Urinary bladder (tissue), 4 donors: ENCODE results near the gene CDKN2AIP. TPM values are rescaled to one million over a fixed set of nuclear protein-coding genes. Genes with fewer than 3 reads are reported as not detected.
"Not testable (repeated sequence)": the region's sequence is repeated elsewhere in the genome, so short reads cannot be mapped to it uniquely, and the experiment has no call there.

Source experiments
- DNase-seq: peaks from one replicate; pipeline ENCODE4 v3.0.0-alpha.2; 2015; ENCODE audit errors: extremely low spot score
- H3K27ac ChIP-seq: one replicate; pipeline ENCODE4 v1.5.1; 2013; ENCODE audit warnings: low read depth, mild to moderate bottlenecking, moderate library complexity
- H3K36me3 ChIP-seq: one replicate; pipeline ENCODE4 v1.6.1; 2013; ENCODE audit warnings: mild to moderate bottlenecking, moderate library complexity; ENCODE audit not compliant: insufficient read depth
- H3K4me1 ChIP-seq: one replicate; pipeline ENCODE4 v1.6.1; 2013; ENCODE audit warnings: mild to moderate bottlenecking, moderate library complexity; ENCODE audit not compliant: insufficient read depth
- H3K4me3 ChIP-seq: one replicate; pipeline ENCODE4 v1.5.1; 2013; ENCODE audit warnings: low read depth, low read length
- WGBS: extraction: QIAGEN DNeasy Blood & Tissue Kit; methylation state at CpG from one replicate; pipeline ENCODE4 v1.1.7; 2013; 5-methylcytosine and 5-hydroxymethylcytosine counted together
- polyA plus RNA-seq: library from polyadenylated mRNA; stranded (reverse); fragments of 200-250 nt; gene quantifications from one replicate; pipeline ENCODE4 v1.2.3, GENCODE V29; 2013
- total RNA-seq: library from RNA; depleted of rRNA; stranded (reverse); fragments of >200 nt; gene quantifications from one replicate; pipeline ENCODE4 v1.2.3, GENCODE V29; 2014
- donor health status: healthy with polysubstance abuse.
- donor health status: healthy.

Gene CDKN2AIP
- total and polyA plus RNA-seq, 2 donors = 19.1 to 19.6 TPM

DNA sequence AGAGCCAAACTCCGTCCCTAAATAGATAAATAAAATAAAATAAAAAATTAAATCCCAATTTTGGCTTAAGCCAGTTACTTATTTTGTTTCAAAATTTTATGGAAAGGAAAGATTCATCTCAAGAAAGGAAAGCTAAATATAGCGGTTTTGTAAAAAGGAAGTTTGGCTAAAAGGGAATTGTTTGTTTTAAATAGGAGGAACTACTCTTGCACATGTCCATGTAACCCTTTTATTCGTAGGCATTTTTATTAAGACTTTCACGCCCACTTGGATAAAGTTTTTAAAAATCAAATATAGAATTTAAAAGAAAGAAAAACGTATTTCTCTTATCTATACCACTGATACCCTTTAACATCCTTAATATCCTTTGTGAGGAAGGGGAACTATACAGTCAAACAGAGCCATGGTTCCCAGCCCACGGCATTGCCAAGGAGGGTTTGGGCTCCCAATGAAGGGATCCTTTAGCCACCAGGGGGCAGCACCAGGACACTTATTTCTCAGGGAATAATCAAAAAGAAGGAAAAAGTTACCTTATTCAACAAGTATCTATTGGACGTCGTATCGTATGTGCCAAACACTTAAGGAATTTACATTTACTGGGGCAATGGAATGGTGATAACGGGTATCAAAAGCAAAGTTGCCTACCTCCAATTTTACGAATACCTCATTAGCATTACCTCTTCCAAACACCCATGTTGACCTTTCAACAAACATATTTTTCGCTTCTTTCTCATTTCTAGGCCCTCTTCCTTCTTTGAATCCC is 27.7 kb downstream of the CDKN2AIP start:
- H3K4me3 ChIP-seq = no peak overlapping the region
- 25% methylated on average over 12 of the region's 12 CpGs for WGBS
- no peaks in the 10 kb centered on the region for H3K4me1 ChIP-seq
- no peak overlapping the region for H3K27ac ChIP-seq
- H3K36me3 ChIP-seq = no peaks in the 10 kb centered on the region
- DNase-seq = peak; percentile 56

DNA sequence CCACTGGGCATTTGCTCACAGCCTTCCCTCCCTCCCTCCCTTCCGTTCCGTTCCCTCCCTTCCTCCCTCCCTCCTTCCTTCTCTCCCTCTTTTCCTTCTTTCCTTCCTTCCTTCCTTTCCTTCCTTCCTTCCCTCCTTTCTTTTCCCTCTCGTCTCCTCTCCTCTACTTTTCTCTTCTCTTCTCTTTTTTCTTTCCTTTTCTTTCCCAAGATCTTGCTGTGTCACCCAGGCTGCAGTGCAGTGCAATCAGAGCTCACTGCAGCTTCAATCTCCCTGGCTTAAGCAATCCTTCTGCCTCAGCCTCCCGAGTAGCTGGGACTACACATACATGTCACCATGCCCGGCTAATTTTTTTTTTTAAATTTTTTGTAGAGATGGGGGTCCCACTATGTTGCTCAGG is 33.7 kb downstream of the CDKN2AIP start:
- WGBS = 32% methylated on average over 5 of the region's 5 CpGs
- no peaks in the 10 kb centered on the region for H3K4me1 ChIP-seq
- H3K36me3 ChIP-seq = no peaks in the 10 kb centered on the region
- H3K4me3 ChIP-seq = no peak overlapping the region
- DNase-seq = no peak
- no peak overlapping the region for H3K27ac ChIP-seq

DNA sequence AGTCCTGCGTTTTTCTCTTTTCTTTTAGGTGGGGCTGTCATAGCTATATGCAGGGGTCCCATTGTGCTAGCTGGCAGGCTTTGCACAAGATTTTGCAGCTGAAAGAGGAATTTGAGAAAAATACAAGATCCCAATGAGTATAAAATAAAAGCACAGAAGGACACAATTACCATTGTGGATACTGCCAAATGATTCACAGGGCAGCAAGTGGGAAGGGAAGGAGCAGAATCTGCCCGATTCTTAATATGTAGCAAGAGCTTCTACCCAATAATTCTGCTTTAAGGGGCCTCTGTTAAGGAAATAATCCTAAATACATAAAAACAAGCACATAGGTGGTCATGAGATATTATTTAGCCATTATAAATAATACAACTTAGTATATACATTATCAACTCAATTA is 34.5 kb downstream of the CDKN2AIP start:
- Histone ChIP-seq H3K27ac (no peak overlapping the region), H3K4me1 (no peaks in the 10 kb centered on the region), H3K36me3 (no peaks in the 10 kb centered on the region), H3K4me3 (no peak overlapping the region)
- WGBS = 69% methylated on average over 2 of the region's 2 CpGs
- no peak for DNase-seq

DNA sequence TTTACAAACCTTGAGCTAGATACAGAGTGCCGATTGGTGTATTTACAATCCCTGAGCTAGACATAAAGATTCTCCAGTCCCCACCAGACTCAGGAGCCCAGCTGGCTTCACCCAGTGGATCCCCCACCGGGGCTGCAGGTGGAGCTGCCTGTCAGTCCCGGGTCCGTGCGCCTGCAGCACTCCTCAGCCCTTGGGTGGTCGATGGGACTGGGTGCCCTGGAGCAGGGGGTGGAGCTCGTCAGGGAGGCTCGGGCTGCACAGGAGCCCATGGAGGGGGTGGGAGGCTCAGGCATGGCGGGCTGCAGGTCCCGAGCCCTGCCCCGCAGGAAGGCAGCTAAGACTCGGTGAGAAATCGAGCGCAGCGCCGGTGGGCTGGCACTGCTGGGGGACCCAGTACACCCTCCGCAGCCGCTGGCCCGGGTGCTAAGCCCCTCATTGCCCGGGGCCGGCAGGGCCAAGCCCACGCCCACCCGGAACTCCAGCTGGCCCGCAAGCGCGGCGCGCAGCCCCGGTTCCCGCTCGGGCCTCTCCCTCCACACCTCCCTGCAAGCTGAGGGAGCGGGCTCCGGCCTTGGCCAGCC is 38.2 kb downstream of the CDKN2AIP start:
- DNase-seq, H3K27ac ChIP-seq, H3K36me3 ChIP-seq, H3K4me1 ChIP-seq, H3K4me3 ChIP-seq: not testable (repeated sequence)
- 97% methylated on average over 33 of the region's 33 CpGs for WGBS

DNA sequence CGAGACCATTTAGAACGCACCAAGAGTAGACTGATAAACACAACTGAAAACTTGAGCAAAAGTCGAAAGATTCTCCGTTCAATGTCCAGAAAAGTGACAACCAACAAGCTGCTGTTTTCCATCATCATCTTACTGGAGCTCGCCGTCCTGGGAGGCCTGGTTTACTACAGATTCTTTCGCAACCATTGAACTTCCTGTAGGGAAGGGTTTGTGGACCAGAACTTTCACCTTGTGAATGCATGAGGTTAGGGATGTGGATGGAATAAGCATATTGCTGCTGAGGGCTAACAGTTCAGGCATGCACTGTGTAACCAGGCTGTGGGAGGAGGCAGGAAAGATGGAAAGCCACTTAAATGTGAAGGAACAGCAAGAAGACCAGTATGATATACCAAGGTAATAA is 39.6 kb downstream of the CDKN2AIP start:
- Histone ChIP-seq H3K36me3 (no peaks in the 10 kb centered on the region), H3K27ac (no peak overlapping the region), H3K4me1 (no peaks in the 10 kb centered on the region), H3K4me3 (no peak overlapping the region)
- no peak for DNase-seq
- WGBS = 89% methylated on average over 7 of the region's 7 CpGs

DNA sequence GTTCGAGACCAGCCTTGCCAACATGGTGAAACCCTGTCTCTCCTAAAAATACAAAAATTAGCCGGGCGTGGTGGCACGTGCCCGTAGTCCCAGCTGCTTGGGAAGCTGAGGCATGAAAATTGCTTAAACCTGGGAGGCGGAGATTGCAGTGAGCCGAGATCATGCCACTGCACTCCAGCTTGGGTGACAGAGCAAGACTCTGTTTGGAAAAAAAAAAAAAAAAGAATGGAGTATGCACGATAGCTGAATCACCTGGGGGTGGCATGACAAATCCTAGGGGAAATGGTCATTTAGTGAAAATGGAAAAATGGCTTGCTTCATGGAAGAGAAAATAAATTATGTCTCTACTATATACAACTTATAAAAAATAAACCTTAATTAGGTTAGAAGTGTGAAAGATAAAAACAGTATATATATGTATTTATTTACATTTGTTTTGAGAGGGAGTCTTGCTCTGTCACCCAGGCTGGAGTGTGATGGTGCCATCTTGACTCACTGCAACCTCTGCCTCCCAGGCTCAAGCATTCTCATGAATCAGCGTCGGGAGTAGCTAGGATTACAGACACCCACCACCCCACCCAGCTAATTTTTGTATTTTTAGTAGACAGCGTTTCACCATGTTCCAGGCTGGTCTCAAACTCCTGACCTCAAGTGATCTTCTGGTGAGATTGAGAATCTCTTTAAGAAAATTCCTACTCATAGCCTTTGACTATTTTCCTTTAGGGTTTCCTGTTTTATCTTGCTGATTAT is 41.1 kb downstream of the CDKN2AIP start:
- H3K36me3 ChIP-seq = no peaks in the 10 kb centered on the region
- no peaks in the 10 kb centered on the region for H3K4me1 ChIP-seq
- 86% methylated on average over 11 of the region's 11 CpGs for WGBS
- DNase-seq = no peak
- no peak overlapping the region for H3K27ac ChIP-seq
- H3K4me3 ChIP-seq = no peak overlapping the region

DNA sequence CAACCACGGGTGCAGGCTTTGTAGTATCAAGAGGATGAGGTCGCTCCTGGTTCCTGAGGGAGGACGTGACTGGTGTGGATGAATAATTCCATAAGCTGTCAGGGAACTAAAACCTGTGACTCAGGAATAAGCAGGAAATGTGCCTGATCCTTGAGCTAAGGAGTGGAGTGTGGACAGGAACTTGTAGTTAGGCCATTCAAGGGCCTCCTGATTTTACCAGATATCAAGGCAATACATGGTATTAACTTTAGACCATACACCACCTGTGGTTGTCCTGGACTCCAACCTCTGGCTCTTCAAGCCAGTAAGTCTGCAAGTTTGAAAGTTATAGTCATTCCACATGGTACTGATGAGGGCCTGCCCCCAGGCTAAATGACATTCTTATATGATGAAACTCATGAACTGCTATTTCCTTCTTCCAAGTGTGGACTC is 48.4 kb downstream of the CDKN2AIP start:
- Histone ChIP-seq H3K4me3 (no peak overlapping the region), H3K4me1 (no peaks in the 10 kb centered on the region), H3K27ac (no peak overlapping the region), H3K36me3 (no peaks in the 10 kb centered on the region)
- WGBS = 88% methylated on average over 3 of the region's 3 CpGs
- DNase-seq = no peak

DNA sequence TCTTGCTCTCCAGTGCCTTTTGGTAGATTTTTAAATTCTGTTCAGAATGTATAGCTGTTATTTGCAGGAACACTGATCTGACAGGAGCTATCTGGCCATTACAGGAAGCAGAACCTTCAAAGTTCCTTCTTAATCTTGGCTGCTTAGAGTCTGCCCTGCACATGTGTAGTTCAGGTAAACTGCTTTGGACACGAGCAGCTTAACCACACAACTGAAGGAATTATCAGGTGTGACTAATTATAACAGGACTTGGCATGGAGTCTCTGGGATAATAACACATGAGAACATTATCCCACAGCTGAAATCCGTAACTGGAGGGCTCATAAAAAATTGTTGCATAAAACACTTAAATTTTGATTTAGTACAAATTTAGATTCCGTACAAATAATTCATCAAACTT is 48.8 kb downstream of the CDKN2AIP start:
- WGBS = 74% methylated on average over 3 of the region's 3 CpGs
- H3K36me3 ChIP-seq = no peaks in the 10 kb centered on the region
- no peak overlapping the region for H3K4me3 ChIP-seq
- H3K4me1 ChIP-seq = no peaks in the 10 kb centered on the region
- DNase-seq = no peak
- no peak overlapping the region for H3K27ac ChIP-seq

DNA sequence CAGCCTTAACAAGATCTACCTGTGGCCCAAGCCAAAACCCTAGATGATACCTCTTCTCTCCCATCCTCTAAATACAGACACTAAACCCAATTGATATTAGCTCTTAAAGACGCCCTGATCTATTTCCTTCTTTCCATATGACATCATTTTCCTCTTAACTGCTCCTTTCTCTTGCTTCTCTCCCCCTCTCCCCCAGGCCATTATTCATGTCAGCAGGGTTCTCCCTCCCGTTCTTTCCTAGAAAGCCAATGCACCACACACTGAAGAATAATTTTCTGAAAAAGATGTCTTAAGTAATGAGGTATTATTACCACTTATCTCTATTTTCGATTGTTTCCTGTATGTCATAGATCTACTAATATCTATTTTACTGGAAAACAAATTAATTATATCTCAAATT is 50.7 kb downstream of the CDKN2AIP start:
- DNase-seq = no peak
- Histone ChIP-seq H3K4me1 (no peaks in the 10 kb centered on the region), H3K4me3 (no peak overlapping the region), H3K36me3 (no peaks in the 10 kb centered on the region), H3K27ac (no peak overlapping the region)
- 80% methylated on average over 3 of the region's 3 CpGs for WGBS

Other genes with a start within 250 kb of the CDKN2AIP start
- gene CLDN22, start 124.4 kb upstream of the CDKN2AIP start, total RNA-seq = not detected
- not detected for gene CLDN22, start 124.4 kb upstream of the CDKN2AIP start, polyA plus RNA-seq
- not detected for gene CLDN24, start 122.2 kb upstream of the CDKN2AIP start, total RNA-seq
- gene CLDN24, start 122.2 kb upstream of the CDKN2AIP start, polyA plus RNA-seq = not detected
- 13.9 TPM for gene ING2, start 60.4 kb downstream of the CDKN2AIP start, total RNA-seq
- 15.5 TPM for gene ING2, start 60.4 kb downstream of the CDKN2AIP start, polyA plus RNA-seq
- 31.4 TPM for gene RWDD4, start 214.5 kb downstream of the CDKN2AIP start, total RNA-seq
- 18.0 TPM for gene RWDD4, start 214.5 kb downstream of the CDKN2AIP start, polyA plus RNA-seq
- 83.5 TPM for gene TRAPPC11, start 214.7 kb downstream of the CDKN2AIP start, total RNA-seq
- 19.3 TPM for gene TRAPPC11, start 214.7 kb downstream of the CDKN2AIP start, polyA plus RNA-seq